ENCODE data around the gene RAX2. TPM values are rescaled to one million over a fixed set of nuclear protein-coding genes. Genes with fewer than 3 reads are reported as not detected.
"Not testable (repeated sequence)": the region's sequence is repeated elsewhere in the genome, so short reads cannot be mapped to it uniquely, and the experiment has no call there.

RAX2 gene
- total RNA-seq, 1 donor from 2014 or later = not detected

- DNase-seq (ENCODE audit: extremely low read depth, low read depth, low spot score) = no peak
Observed at GRCh38 chr19:3762130-3762473, 9.9 kb downstream of the RAX2 start.

DNA sequence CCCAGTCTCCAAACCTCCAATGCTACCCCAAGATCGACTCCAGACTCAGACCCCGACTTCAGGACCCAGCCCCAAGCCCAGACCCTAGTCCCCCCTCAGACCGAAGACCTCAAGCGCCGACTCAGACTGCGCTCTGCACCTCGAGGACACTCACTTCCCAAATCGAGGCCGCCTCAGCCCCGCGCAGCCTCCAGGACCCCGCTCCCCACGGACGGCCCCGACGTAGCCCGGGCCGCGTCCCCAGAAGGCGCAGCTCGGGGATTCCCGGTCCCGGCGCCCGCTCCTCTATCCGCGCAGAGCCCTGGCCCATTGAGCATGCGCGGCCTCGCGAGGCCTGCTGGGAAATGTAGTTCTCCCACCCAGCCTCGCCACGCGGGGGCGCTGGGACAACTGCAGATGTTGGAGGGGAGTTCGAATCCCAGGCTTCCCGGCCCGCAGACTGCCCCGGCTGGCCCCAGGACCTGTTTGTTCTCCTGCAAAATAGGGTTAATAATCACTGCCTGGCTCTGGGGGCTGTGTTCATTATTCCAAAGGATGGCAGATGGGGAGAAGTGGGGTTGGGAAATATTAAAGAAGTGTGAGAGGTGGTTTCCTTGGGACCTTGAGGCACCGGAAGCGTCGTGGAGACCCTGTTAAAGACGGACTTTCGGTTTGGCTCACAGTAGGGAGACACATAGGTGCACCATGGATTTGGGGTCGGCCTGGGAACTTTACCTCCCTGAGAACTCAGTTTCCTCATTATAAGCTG lies 10.5 kb downstream of the RAX2 start, which contains the start of gene APBA3:
TSS of gene APBA3 (minus strand) at position 311 of the 748 bp plus-strand sequence. CDS start 1,428 bp downstream, outside the sequence.
- peak; percentile 36 for DNase-seq (ENCODE audit: extremely low read depth, low read depth, low spot score)

DNA sequence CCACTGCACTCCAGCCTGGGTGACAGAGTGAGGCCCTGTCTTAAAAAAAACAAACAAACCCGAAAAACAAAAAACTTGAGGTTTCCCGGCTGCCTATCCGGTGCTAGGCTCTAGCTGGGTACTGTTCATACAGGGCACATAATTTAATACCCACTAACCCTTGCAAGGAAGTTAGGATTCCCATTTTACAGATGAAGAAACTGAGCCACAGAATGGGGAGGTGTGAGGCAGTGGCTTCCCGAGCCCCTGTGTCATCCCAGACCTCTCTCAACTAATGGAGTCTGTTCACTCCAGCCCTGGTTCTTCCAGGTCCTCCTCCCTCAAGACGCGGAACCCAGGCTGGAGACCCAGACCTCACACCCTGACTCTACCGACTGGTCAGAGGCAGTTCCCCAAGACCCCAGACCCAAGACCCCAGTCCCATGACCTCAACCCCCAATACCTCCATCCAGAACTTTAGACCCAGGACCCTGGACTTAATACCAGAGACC lies 11.1 kb downstream of the RAX2 start:
- no peak for DNase-seq (ENCODE audit: extremely low read depth, low read depth, low spot score)

GRCh38 chr19:3759482-3760254 lies 12.4 kb downstream of the RAX2 start:
- DNase-seq (ENCODE audit: extremely low read depth, low read depth, low spot score) = no peak

GRCh38 chr19:3758297-3758696 lies 13.7 kb downstream of the RAX2 start:
- DNase-seq (ENCODE audit: extremely low read depth, low read depth, low spot score) = not testable (repeated sequence)

GRCh38 chr19:3757705-3758104 lies 14.3 kb downstream of the RAX2 start:
- not testable (repeated sequence) for DNase-seq (ENCODE audit: extremely low read depth, low read depth, low spot score)

DNA sequence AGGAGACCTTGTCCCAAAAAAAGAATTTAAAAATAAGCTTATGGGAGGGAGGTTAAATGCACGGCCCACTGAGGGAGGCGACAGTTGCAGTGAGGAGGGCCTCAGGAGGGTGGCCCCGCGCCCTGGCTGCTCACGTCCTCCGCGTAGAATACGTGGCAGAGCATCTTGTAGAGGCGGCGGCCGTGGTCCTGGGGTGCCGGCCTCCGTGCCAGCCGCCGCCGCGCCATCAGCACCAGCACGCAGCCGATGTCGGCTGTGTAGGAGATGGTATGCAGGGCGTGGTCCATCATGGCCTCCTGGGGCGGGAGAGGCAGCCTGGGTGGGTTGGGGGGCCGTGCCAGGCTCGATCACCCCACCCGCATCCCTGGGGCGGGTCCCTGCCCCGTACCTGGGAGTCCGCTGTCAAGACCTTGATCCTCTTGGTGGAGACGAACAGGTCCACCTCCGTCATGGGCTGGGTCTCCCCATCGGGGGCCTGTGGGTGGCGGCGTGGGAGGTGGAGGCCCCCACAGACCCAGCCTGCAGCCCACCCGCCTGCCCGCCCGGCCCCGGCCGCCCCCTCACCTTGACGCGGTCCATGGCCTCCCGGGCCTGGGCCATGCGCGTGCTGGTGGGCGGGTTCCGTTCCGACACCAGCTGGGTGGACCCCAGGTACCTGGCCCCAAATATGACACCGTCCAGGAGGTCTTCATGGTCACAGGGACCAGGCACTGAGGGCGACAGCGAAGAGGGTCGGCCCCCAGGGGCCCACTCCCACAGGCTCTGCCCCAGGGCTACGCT lies 18.2 kb downstream of the RAX2 start:
- no peak for DNase-seq (ENCODE audit: extremely low read depth, low read depth, low spot score)

DNA sequence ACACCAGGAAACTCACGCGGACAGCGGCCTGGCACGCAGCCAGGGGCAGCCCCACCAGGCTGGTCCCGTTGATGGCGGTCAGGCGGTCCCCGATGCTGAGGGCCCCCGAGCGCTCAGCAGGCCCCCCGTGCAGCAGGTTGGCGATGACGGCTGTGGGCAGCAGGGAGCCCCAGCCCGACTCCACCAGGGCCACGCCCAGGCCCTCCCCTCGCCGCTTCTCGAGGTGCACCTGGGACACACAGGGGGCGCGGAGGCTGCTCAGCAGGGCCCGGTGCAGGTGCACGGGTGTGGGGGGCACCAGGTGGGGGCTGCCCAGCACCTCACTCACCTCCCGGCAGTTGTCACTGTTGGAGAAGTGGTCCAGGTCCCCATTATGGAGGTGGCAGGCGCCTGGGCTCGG lies 19.5 kb downstream of the RAX2 start:
- no peak for DNase-seq (ENCODE audit: extremely low read depth, low read depth, low spot score)

- DNase-seq (ENCODE audit: extremely low read depth, low read depth, low spot score) = no peak
Observed at GRCh38 chr19:3751236-3751635, 20.8 kb downstream of the RAX2 start.

GRCh38 chr19:3750211-3750610 lies 21.8 kb downstream of the RAX2 start:
- no peak for DNase-seq (ENCODE audit: extremely low read depth, low read depth, low spot score)

GRCh38 chr19:3748965-3749364 lies 23.1 kb downstream of the RAX2 start:
- DNase-seq (ENCODE audit: extremely low read depth, low read depth, low spot score) = no peak

- no peak for DNase-seq (ENCODE audit: extremely low read depth, low read depth, low spot score)
Observed at GRCh38 chr19:3746371-3747056, 25.5 kb downstream of the RAX2 start.

DNA sequence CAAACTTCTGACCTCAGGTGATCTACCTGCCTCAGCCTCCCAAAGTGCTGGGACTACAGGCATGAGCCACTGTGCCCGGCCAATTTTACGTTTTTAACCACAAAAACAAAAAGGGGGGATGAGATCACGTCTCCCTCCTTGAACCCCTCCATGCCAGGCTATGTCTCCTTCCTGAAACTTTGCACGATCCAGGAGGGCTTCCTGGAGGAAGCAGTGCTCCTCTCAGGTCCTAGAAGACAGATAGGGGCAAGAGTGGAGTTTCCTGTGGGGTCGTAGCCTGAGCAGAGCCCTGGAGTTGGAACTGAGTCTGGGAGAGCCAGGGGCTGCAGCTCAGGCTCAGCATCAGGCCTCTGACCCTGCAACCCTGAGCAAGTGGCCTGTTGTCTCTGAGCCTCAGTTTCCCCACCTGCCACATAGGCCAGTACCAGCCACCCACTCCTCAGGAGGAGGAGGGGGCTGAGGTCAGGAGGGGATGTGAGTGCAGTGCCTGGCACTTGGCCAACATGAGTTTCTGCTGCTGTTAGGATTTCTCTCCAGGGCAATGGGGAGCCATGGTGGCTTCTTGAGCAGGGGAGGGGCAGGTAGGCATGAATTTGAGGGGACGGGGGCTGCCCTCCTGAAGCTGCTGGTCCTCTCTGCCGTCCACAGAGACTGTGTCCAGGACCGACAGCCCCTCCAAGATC lies 26.5 kb downstream of the RAX2 start:
- DNase-seq (ENCODE audit: extremely low read depth, low read depth, low spot score) = no peak

DNA sequence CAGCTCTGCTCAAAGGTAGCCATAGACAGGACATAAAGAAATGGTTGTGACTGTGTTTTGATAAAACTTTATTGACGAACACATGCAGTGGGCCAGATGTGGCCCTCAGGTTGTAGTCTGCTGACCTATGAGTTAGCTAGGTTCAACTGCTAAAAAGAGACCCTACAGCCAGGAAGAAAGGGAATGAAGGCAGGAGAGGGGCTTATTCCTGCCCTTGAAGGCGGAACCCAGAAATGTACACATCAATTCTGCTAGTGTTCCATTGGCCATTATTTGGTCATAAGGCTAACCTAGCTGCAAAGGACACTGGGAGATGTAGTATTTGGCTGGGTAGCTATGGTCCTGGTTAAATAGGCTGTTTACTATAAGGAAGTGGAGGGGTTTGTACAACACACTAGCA lies 28.5 kb downstream of the RAX2 start:
- no peak for DNase-seq (ENCODE audit: extremely low read depth, low read depth, low spot score)

- DNase-seq (ENCODE audit: extremely low read depth, low read depth, low spot score) = no peak
Observed at GRCh38 chr19:3740431-3740830, 31.6 kb downstream of the RAX2 start.

DNA sequence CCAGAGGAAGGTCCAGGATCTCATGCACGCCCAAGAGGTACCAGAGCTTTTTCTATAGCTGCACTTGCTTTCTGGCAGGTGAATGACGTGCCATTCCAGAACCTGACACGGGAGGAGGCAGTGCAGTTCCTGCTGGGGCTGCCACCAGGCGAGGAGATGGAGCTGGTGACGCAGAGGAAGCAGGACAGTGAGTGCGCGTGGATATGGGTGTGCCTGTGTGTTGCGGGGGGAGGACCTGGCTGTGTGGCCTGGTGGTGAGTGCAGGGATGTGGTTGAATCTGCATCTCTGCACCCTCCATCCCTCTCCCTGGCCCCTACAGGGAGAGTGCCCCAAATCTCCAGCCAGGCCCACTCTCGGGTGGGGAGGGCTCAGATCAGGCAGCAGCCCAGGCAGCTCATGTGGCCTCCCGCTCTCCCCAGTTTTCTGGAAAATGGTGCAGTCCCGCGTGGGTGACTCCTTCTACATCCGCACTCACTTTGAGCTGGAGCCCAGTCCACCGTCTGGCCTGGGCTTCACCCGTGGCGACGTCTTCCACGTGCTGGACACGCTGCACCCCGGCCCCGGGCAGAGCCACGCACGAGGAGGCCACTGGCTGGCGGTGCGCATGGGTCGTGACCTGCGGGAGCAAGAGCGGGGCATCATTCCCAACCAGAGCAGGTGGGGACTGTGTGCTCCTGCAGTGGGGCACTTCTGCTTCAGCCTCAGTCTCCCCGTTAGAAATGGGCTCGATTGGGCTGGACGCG lies 33.4 kb downstream of the RAX2 start:
- DNase-seq (ENCODE audit: extremely low read depth, low read depth, low spot score) = no peak

- DNase-seq (ENCODE audit: extremely low read depth, low read depth, low spot score) = no peak
Observed at GRCh38 chr19:3737487-3738205, 34.4 kb downstream of the RAX2 start.

DNA sequence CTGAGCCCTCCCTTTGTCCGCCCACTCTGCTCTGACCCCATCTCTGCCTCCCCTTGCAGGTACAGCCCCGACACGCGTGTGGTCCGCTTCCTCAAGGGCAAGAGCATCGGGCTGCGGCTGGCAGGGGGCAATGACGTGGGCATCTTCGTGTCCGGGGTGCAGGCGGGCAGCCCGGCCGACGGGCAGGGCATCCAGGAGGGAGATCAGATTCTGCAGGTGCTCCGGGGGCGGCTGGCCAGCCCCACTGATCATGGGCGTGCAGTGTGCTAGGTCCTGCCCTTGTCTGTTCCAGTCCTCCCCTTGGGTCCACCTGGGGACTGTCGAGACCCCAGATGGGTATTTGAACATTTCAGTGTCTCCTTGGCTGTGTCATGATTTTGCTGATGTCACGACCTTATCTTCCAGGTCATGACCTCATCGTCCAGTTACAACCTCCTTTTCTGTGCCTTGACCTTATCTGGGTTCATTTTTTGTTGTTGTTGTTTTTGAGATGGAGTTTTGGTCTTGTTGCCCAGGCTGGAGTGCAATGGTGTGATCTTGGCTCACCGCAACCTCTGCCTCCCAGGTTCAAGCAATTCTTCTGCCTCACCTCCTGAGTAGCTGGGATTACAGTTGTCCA lies 35.8 kb downstream of the RAX2 start:
- no peak for DNase-seq (ENCODE audit: extremely low read depth, low read depth, low spot score)

DNA sequence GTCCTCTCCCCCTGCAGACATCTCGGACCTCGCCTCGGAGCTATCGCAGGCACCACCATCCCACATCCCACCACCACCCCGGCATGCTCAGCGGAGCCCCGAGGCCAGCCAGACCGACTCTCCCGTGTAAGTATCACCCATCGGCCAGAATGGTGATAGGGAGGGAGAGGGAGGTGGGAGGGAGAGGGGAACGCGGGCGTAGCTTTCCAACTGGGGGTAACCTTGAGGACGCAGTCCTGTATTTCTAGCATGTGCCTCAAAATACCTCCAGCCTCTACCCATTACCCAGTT lies 37.8 kb downstream of the RAX2 start:
- no peak for DNase-seq (ENCODE audit: extremely low read depth, low read depth, low spot score)
